T47D (cell line): ENCODE data around the gene ADORA1.

Source experiments
- DNase-seq, 2 experiments: peaks; one replicate each; pipeline versions ENCODE4 v3.0.0 to v3.0.0-alpha.2; 2011 to 2012; ENCODE audit warnings: low read depth in 1 of 2, low spot score in 1 of 2
- JUND ChIP-seq: IDR thresholded peaks from 2 replicates; pipeline ENCODE4 v1.6.1; 2012; ENCODE audit warnings: low read depth
- in situ Hi-C: cut with HindIII; loops from 2 replicates; pipeline ENCODE4 v1.10.0; 2016; ENCODE audit warnings: low sequenced_read_pairs, low pct_unique_long_range_greater_than_20kb

ADORA1 gene

DNA sequence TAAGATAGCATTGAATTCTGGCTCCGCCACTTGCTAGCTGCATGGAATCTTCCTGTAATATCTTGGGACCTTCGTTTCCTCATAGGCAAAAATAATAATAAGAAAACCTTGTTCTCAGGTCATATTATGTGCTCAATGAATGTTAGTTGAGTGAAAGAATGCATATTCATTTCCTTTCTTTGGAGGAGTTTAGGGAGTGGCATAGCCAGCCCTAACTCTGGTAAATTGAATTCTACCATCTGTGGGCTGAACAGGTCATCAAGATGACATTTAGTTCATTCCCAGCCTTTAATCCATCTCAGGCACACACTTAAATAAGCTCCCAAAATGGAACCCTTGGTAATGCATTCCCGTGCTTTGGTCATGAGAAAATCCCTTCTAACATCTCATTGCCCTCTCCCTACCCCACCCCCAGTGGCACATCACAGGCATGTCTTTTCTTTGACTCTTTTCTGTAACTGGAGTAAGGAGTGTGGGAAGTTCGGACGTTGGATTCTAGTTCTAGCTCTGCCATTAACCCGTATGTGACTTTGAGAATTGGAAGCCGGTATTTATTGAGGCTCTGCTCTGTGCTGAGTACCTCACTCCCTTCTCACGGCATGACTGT lies 28.5 kb upstream of the ADORA1 start:
- TF ChIP-seq JUND = no peak
- no peak for DNase-seq
- in situ Hi-C loops = no loop called here

DNA sequence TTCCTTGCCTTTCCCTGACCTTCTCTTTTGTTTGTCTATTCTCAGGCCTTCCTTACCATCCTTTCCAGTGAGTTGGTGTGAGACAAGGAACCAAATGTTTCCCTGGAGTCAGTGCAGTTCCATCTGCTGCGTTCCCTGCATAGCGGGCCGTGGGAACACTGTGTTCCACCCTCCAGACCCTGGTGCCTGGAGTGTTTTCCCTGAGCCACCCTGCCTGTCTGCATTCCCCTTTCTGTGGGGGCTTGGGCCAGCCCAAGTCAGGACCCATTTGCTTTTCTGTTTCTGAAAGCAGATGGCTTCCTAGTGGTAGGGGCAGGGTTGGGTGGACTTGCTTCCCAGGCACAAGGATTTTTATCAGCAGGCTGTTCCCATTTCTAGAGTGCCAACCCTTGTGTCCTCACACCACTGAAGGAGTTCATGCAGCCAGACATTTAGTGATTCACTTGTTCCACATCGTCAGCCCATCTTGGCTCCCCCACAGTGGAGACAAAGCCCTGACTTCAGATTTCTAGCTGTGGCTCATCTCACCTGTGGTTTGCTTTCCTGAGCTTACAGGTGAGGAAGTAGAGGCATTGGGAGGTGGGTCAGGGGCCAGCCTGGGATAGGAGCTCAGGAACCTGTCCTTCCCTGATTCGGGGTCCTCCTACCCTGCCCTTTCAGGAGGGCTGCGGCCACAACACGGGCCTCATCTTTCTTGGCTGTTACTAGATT lies 27.6 kb upstream of the ADORA1 start:
- peak in 1 of 2 experiments; percentile 43 for DNase-seq
- in situ Hi-C loops = no loop called here
- no peak for TF ChIP-seq JUND

DNA sequence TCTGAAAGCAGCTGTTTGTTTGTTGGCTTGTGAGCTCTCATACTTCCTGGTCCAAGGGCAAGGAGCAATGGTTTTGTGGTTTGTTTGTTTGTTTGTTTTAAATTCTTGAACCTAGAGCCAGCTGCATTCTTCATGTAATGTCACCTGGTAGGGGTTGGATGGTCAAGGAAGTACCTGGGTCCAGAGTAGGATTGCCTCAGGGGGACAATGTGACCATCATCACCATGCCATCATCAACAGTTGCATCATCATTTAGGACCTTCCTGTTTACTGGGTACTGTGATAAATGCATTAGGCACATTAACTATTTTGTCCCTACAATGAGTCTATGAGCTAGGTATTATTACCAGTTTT lies 27.0 kb upstream of the ADORA1 start:
- TF ChIP-seq JUND = no peak
- in situ Hi-C loops = no loop called here
- DNase-seq = peak in 1 of 2 experiments; percentile 93

DNA sequence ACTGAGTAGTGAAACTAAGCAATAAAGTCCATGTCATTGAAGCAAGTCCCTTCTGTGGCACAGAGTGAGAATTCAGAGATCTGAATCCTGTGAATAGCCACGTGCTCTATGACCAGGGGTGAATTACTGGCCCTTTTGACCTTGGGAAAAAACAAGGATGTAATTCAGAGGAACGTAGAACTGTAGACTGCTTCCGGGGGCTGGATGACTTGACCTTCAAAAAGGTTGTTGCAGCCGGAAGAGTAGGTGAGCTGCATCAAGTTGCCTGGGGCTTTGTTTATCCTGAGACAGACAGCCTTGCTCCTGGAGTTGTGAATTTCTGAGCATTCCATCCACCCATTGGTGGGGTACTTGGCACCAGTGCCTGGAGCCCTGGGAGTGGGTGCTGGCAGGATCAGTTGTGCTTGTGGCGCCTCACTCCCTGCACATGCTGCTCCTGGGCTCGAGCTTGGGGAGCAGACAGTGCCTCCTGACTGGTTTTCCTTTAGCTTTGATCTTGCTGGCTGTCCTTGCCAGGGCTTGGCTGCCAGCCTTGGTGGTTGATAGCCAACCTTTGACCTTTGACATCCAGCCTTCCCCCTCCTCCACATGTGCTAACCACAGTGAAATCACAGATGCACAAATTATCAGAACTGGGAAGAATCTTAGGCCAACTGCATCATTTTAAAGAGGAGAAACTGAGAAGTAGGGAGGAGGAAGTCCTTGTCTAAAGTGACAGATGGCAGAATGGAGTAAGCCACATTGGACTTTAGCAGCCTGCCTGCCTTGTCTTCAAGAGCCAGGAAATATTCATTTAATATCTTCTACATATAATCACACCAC lies 25.5 kb upstream of the ADORA1 start:
- DNase-seq = no peak
- no peak for TF ChIP-seq JUND
- in situ Hi-C loops = no loop called here

DNA sequence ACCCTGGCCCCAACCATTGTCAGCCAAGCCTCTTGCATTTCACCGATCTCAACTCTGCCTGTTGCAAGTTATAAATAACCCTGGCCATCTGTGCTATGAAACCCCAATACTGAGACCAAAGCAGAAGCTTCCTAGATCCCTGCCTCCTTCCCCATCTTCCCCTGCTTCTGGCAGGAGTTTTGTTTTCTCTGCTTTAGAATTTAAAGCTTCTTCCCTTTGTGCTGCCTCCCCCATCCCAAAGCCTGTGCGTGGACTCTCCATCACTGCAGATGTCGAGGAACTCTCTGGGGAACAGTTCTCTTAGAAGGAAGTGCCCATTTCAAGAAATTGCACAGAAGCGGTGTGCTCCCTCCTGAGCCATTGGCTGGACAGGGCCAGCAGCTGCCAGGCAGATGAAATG lies 24.3 kb upstream of the ADORA1 start:
- no peak for DNase-seq
- TF ChIP-seq JUND = no peak
- in situ Hi-C loops = no loop called here

DNA sequence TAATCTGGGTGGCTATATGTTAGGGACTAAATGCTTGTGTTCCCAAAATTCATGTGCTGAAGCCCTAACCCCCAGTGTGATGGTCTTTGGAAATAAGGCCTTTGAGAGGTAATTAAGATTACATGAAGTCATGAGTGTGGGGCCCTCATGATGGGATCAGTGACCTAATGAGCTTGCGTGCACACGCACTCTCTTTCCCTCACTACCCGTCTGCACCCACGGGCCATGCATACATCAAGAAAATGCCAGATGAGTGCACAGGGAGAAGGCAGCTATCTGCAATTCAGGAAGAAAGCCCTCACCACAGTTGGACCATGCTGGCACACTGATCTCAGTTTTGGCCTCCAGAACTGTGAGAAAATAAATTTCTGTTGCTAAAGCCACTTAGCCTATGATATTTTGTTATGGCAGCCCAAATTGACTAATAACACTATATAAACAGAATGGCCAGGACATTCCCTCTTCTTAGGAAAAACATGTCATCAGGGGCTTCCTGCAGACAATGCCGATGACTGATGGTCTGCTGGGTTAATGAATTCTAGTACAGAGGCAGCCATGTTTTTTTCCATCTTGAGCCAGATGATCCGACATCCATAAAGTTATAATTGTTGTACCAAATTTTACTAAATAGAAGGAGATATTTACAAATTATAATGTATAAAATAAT lies 23.6 kb upstream of the ADORA1 start:
- DNase-seq = no peak
- in situ Hi-C loops = no loop called here
- no peak for TF ChIP-seq JUND

DNA sequence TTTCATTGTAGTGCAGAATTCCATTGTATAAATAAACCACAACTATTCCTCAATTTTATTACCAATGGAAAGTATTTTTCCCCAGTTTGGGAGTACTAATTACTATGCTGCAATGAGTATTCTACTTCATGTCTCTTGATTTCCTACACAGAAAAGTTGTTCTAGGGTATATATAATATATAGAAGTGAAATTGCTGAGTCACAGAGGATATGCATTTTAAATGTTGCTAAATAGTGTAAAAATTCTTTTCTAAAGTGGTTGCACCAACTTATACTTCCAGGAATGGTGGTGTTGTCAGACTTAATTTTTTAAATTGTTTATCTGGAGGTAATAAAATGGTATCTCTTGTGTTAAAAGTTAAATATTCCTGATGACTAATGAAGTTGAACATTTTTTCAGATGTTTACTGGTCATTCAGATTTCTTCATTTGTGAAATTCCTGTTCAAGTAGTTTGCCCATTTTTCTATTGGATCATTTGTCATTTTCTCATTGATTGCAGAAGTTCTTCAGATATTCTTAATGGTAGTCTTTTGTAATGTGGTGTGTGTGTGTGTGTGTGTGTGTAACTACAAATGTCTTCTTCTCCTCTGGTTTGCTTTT lies 22.6 kb upstream of the ADORA1 start:
- TF ChIP-seq JUND = no peak
- no peak for DNase-seq
- in situ Hi-C loops = no loop called here

DNA sequence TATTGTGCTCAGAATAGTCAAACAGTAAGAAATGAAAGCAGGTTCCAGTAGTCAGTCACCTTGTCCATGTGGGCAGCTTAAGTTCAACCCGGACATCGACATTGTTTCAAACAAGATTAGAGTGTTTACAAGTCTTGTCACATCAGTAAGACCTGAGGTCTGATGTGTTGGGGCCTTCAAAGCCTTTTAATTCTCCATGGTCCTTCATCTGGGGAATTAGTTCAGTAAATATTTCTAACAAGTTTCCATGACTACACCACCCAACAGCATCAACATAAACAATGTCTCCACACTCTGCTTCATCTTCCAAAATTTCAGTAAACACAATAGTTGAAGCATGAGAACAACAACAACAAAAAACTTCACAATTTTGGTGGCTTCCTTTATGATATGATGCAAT lies 15.1 kb upstream of the ADORA1 start:
- TF ChIP-seq JUND = no peak
- in situ Hi-C loops = no loop called here
- DNase-seq = no peak

DNA sequence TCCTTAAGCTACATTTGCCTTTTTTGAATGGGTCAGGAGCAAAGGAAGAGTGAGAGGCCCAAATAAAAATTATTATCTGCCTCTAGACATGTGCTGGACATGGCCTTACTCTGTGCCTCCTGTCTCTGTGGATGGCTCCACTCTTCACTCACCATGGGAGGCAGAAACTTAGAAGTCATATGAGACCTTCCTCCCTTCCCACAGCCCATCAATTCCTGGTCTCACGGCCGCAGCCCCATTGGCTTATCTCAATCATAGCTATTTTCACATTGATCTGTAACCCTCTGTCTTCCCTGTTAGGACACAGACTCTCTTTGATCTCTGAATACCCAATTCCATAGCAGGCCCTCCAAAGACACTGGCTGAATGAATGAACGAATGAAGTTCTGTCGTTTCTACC lies 14.2 kb upstream of the ADORA1 start:
- no peak for TF ChIP-seq JUND
- DNase-seq = no peak
- in situ Hi-C loops = no loop called here

DNA sequence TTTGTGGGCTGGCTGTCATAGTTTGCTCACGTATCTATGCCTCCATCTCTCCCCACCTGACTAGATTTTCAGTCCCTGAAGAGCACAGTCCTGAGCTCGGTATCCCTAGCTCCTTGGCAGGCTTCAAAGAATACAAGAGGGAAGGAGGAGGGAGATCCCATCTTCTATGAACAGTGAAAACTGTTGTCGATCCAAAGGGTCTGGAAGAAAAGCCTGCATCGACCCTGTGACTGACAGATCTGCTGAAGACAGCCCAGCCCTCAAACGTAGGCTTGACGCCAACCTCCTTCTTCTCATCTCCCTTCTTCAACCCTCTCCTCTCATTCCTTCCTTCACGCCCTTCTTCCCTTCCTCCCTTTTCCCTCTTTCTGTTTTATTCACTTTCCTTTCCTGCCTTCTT lies 13.3 kb upstream of the ADORA1 start:
- TF ChIP-seq JUND = no peak
- no peak for DNase-seq
- in situ Hi-C loops = no loop called here

DNA sequence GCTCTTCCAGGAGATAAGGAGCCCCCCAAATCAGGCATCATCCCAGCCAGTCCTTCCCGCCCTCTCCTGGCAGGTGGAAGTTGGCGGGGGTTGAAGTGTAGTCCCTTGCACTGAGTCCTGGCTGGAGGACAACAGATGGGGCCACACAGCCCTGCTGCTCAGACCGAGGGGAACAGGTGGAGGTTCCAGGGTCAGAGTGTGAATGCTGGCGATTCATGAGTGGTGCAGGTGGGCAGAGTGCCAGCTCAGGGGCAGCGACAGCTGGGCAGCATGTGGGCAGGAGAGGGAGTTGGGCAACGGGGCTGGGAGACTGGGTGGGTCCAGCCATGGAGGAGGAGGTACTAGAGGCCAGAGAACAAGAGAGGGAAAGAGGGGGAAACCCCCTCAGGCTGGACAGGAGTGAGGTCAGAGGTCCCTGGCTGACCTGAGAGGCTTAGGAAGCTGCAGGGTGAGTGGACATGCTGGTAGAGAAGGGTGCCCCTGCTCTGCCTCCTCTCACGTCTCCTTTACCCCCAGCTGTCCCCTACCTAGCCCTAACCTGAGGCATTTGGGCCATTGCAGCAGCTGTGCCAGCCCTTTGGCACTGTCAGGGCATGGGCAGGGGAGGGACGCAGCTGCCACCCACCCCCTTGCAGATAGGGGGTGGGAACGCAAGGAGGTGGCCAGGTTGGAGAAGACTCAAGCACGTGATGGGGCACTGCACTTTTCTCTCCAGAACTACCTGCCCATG lies 11.3 kb upstream of the ADORA1 start:
- no peak for DNase-seq
- no peak for TF ChIP-seq JUND
- in situ Hi-C loops = no loop called here
